Measurements from ENCODE around the gene TMEM17.

Gene TMEM17

DNA sequence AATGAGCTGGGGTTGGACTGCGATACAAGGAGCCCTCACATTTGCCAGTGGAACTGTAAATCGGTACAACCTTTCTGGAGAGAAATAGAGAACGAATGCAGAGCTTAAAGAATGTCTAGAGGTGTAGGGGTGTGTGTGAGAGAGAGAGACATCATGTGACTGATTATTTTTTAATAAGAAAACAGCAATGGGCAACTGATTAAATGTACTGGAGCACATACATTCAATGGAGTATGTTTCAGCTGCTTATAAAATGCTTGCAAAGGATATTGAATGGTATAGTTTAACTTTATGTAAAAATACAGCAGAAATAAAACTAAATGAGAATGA is 391 bp upstream of the TMEM17 start:
- DNase-seq = peak in 1 of 2 experiments; percentile 29

DNA sequence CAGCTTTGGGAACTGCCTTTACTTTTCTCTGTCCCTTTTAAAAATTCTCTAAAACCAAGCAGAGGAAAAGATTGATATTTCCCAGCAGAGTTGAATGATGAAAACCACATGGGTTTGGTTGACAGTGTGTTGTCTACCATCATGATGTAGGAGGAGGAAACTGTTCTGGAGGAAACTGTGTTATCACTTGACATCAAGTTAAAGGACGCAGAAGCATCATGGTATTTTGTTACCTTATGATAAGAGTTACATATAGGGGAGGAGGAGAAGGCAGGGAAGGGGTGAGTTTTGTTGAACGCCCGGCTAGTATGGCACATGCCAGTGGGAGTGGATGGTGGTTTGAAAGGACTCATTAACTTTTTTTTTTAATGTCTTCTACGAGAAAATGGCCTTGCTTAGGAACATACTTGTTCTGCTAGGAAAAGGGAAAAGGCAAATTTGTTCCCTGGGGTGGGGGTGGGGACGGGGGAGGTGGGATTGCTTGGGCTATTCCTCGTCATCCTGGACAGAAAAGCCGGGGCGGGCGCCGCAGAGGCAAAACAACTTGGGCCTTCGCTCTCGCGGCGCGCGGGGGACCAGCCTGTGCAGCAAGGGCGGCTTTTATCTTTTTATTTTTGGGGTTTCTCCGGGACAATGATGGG is 766 bp downstream of the TMEM17 start:
- DNase-seq = no peak

DNA sequence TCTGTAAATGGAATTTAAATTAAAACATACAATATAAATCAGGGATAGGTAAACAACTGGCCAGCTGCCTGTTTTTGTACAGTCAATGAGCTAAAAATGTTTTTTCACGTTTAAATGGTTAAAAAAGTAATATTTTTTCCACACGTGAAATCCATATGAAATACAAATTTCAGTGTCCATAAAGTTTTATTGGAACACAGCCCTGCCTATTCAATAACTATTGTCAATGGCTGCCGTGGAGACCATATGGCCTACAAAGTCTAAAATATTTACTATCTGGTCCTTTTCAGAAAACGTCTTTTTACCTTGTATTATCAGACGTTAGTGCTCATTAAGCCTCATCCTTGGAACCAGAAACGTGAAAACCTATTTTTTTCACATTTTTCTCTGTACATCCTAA is 1.3 kb downstream of the TMEM17 start:
- DNase-seq = no peak

DNA sequence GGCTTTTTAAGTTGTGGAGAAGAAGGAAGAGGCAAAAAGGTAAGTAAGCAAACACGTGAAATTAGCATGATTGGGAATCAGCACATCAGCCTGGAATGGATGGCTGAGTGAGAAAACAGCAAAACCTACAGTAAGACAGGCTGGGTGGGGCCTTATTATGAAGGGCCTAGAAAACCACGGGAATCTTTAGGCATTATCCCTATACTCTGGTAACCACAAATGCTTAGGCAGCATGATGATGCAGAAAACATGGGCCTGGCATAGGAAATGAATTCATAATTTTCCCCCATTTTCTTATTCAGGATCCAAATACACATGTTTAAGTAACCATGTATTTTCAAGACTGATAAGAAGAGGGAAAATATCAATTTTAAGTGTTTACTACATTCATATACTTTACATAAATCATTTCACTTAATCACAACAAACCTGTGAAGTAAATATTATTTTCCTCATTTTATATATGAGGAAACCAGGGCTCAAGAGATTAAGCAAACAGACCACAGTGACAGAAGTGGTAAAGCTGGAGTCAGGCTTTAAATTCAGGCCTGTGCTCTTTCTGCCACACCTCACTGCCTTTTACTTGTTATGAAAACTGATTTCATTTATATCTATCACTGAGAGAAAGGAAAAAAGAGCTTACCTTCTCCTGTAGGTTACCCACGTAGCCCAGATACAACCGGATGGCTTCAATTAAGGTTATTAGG is 4.0 kb downstream of the TMEM17 start:
- DNase-seq = no peak

DNA sequence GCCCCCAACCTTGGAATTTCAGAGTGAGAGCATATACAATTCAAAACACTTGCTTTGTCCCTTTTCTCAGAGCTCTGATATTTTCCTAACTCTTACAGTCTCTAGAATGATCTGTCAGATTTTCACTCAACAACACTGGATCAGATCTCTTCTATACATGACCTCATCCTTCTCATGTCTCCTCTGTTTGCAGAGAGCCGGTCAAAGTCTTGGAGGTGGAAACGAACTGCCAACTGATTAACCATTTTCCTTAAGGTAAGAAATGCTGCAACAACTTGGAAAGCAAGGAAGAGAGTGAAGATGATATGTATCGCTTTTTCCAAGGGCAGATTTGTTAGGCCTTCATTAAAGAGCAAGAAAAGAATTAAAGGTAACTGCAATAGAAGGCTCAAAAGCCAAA is 4.9 kb downstream of the TMEM17 start:
- no peak for DNase-seq

DNA sequence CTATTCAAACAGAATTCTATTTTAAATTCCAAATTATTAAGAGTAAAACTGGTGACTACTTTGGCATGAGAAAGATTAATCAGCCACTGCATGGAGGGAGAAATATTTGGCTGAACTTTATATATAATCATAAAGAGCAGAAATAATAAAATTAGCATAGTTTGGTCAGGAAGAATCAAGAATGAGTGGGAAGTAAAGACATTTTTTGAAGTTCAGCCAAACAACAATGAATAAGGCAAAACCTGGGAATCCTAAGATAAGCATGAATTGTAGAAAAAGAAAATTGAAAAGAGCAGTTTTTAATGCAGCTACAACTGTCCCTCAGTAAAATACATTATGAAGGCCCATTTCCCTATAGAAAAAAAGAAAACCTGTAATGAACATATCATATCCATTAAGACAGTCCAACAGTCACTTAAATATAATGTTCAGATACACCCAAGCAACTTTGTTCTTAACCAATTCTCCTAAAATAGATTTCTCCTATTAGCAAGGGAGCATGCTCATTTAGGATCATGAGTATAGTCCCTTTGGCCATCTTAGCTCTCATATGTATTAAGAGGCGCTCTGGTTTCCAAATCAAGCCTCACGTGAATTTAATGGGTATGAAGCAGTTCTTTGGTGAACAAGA is 6.5 kb downstream of the TMEM17 start:
- DNase-seq = no peak

DNA sequence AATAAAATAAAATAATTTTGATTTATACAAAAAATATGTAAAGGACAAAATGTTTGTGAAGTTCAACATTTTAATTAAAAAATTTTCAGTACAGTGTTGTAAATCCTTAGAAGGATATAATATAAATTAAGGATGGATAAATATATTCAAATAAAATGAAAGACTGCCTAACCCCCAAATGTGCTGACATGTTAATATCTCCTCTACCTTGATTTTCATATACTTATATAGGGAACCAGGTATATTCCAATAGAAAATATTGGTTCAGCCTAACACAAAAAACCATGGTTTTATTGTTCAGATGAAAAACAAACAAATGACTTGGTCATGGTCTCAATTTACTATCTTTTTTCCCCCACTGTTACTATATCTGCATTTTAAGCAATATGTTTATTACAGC is 7.3 kb downstream of the TMEM17 start:
- no peak for DNase-seq

DNA sequence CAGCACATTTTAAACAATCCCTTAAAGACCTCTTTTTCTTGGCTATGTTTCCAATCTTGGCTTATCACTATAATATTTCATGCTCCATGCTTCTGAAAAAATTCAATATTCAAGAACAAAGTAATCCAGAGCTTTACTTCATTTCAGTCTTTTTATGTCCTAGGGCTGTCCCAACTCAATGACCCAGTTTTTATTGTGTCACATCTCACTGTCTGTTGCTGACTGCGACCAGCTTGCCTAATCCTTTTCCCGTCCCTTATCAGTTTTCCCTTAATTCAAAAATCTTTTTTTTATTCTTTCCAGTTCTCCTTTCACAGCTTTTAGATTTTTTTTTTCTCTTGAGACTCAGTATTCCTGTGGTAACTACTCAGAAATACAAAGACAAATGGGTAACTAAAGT is 10.2 kb downstream of the TMEM17 start:
- DNase-seq = no peak

DNA sequence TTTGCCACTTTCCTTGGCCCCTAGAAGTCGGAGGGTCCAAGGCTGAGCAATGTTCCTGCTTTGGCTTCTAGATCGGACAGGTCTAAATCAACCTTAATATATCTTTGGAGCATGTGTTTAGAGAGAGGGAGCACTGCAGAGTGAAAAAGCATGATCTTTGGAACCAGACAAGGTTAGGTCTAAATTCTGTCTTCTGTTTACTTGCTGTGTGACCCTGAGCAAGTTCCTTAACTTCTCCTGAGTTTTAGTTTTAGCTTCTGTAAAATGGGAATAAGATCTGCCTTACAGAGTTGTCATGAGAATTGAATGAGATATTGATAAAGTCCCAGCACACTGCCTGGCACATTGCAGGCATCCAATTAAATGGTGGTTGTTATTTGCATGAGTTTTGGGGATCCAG is 13.9 kb downstream of the TMEM17 start:
- DNase-seq = no peak

DNA sequence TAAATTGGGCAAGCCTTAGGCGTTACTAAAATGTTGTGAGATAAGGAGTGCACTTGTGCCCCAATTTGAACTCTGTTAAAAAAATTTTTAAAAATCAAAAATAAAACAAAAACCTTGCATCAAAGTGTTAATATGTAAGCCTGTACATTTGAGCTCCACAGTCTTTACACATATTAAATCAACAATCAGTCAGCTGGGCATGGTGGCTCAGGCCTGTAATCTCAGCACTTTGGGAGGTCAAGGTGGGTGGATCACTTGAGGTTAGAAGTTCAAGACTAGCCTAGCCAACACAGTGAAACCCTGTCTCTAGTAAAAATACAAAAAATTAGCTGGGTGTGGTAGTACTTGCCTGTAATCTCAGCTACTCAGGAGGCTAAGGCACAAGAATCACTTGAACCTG is 16.3 kb downstream of the TMEM17 start:
- DNase-seq = no peak

DNA sequence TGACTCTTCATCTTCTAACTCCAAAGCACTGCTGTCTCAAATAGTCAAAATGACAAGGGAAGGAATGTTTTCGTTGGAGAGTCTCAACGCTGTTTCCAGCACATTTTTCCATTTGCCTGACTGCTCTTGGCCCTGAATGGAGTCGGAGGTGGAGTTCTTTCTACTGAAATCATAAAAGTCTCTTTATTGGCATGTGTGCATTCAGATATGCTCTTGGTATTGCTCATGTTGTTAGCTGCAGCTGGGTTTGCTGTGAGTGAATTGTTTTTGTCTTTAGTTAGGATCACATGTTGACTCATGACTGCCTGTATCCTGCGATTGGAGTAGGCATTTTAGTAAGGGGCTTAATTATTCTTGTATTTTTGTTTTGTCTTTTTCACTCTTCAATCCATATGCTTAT is 16.8 kb downstream of the TMEM17 start:
- no peak for DNase-seq

DNA sequence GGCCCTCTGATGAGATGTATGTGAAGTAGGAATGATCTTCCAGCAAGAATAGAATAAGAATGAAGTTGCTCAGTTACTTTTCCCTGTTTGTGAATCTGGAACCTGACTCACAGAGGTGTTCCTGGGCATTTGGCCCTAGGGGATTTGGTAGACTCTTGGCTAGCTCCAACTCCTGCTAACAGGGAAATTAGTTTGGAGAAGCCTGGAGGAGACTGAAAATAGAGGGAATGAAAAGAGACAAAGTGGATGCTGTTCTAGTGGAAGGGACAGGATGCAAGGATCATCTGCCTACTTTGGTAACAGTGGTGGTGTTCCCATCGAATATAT is 19.6 kb downstream of the TMEM17 start:
- no peak for DNase-seq

DNA sequence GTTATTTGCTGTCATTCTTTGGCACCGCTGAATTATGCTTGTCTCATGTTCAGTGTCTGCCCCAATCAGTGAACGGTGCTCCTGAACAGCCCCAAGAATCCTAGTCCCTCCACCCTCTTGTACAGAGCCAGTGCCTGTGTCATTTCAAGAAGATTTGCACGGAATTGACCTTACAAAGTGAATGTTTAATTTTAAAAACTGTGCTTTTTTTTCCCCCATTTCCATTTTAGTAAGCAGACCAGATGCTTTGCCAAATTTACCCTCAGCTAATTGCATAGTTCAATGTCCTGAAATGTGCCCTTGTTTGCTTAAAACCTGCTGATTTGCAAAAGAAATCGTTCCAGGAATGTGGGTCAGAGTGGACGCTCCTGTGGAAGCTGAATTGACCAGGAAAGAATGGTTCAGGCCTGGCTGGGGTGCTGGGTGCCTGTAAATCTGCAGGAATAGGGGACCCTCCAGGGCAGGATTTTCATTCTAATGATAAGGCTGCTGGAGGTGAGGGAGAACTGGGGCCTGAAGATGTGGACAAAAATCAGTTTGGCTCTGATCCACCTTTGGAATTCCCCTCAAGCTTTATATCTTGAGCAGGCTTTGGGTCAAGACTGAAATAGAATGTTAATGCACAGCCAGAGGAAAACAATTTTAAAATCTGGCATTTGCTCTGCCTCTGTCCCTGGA is 20.1 kb downstream of the TMEM17 start:
- no peak for DNase-seq

DNA sequence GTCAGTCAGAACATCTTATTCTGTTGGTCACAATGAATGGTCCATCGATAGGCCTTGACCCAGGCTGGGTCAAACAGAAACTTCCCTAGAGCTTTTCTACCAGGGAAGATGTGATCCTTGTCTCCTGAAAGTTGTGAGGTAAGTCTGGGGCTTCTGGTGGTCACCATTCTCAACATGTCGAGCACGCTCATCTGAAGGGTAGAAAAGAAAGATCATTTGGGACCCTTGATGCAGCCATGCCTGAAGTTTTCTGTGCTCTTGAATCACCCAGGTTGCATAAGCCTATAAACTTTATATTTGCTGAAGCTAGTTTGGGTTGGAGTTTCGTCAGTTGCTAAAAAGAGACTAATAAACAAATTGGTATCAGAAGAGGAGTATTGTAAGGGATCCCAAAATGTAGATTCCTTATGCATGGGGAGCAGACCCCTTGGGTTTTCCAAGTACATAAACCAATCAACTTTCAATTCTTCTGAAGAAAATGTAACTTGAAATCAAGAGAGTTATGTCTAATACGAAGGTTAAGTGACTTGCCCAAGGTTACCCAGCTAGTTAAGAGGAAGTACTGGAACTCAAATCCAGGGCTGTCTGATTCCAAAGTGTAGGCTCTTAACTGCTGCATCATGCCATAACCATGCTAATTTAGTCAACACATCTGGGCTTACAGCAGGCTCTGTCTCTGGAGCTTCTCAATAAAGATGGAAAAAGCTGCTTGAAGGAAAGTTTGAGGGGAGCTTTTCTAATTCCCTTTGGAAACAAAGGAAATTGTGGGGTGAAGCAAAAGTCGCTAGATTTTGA is 23.2 kb downstream of the TMEM17 start:
- no peak for DNase-seq

DNA sequence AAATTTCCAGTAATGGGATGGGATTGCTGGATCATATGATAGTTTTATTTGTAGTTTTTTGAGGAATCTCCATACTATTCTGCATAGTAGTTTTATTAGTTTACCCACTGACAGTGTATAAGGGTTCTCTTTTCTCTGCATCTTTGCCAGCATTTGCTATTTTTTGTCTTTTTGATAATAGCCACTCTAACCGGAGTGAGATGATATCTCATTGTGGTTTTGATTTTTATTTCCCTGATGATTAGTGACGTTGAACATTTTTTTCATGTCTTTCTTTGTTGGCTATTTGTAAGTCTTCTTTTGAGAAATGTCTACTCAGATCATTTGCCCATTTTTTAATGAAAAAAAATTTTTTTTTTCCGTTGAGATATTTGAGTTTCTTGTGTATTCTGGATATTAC is 26.1 kb downstream of the TMEM17 start:
- DNase-seq = no peak

DNA sequence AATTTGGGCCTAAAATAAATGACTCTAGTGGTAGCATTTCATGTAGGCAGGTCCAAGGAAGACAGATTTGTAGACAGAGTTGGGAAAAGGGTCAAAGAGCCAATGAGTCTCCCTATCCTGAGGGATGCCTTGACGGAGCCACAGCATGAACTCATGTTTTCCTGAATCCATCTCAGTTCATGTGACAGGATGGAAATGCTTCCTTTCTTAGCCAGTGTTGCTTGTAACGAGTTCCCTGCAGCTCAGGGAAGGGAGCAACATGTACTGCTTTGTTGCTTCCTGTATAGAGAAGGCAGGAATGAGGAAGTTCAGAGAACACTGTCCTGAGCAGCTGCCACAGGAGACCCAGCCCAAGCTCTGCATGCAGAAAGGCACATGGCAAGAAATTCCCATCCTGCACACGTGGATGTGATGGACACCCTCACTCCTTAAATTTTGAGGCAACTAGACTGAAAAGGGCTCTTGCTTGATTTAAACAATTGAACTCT is 27.9 kb downstream of the TMEM17 start:
- no peak for DNase-seq

DNA sequence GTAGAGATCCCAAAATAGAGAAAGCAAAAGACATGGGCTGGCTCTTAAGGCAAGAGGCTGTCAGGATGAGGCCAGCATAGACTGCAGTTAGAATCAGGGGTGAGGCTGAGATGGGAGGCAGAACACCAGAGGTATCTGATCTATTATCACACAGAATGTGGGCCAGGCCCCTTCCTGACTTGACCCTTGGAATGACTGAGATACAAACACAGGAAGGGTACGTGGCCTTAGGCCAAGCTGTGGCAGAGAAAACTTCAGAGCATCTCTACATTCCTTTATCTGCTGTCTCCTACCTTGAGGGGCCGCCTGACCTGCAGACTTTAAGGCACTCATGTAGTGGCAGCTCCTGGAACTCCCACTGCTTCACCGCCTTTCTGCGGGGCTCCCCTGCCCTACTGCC is 28.4 kb downstream of the TMEM17 start:
- DNase-seq = no peak

DNA sequence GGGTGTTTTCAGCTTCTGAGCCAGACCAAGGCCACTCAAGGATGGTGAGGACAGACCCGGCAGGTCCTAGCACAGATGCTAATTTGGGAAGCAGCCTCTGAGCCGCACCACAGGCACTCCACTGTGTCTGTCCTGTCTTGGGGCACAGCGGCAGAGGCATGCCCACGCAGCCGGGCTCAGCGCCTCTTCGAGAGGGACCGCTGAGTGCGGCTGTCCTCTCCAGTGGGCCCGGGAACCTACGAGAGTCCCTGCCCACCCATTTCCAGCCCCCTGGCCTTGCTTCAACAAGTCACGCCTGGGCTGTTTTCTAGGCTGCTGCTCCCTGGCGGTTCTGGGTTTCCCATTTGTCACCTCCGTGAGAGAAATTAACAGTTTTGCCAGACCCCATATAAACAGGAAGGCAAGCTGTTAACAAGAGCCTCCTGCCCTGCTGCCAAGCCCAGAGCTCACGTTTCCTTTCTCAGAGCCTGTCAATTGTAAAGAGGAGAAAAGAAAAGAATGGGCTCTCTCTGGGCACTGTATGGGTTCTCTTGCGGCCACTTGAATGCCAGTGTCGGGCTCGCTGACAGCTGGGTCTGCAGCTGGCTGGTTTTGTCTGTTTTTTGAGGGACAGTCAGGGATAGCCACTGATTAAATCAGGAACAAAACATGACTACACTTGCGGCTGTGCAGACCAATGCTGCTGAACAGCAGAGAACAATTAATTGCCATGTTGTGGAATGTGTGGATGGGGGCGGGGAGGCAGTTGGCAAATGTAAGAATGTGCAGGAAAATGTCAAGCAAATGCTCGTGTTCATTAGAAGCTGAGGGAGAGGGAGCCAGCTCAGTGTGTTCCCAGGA is 30.6 kb downstream of the TMEM17 start:
- DNase-seq = no peak

DNA sequence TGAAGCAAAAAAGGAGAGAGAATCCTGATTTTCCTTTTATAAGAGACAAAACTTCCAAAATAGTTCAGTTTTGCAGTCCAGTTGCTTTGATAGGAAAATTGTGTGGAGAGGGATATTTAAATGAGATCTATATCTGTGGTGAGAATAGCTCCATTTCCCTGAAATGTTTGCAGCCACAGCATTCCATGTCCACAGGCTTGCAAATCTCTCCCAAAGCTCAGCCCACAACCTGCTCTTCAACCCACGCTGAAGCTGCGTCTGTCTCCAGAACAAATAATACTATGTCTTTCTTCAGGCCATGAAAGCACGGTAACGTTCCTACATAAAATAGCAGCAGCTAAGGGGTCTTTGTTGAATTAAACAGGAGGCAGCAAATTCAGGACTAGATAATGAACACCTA is 31.8 kb downstream of the TMEM17 start:
- no peak for DNase-seq

DNA sequence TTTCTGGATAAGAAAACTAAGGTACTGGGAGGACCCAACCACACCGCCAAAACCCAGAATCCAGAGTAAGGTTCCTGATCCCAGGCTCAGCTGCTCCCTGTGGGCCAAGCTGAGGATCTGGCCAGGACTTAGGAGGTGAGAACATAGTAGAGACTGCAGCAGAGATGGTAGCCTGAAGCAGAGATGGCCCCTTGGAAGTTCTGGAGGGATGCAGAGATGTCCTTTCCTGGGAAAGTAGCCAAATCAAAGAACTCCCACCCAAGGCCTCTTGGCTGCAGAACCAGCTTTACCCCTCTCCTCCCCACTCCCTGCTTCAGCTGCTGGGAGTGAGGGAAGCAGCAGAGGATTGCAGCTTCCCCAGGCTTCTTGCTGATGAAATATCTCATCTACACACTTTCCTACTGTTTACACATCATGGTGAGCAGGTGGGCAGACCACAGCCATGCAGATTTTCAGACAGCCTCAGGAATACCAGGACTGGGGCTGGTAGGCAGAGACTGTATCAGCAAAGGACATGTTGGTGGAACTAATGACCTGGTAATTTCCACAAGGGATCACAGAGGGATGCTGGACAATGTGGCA is 32.7 kb downstream of the TMEM17 start:
- DNase-seq = no peak

DNA sequence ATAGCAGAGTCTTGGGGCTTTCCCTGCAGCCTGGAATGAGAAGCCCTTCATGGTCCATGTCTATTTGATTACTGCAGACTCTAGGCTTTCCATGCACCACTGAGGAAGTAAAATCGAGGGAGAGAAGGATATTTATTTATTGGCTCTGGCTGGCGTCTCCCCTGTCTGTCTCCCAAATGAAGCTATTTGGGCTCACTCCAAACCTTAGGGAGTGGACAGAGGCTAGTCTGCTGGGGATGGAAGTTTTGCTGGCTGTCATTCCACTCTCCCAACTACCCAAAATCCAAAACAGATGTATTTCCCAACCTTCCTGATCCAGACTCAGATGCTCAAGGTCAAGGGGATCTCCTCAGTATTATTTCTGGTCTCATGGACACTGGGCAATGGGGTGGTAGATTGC is 33.7 kb downstream of the TMEM17 start:
- DNase-seq = no peak

DNA sequence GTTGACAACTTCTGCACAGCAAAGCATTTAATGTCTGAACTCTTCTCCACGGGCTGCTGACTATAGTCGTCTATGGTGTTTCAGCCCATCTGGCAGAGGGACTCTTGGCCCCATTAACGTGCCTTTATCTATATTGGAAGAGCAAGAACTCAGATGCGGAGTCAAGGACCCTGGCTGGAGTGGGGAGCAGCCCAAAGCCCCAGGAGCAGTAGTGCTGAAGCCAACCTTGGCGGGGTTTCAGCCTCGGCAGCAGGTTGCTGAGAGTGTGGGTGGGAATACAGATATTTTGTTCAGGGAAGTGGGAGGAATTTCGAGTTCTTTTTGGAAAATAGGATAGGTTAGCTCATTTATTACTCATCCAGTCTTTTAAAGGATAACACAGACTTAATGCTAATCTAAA is 34.2 kb downstream of the TMEM17 start:
- no peak for DNase-seq
